NCI-H2227 (cell line): Measurements from ENCODE around the gene TMEM127.
"Not testable (repeated sequence)": the region's sequence is repeated elsewhere in the genome, so short reads cannot be mapped to it uniquely, and the experiment has no call there.

Experiments used
- DNase-seq: peaks from one replicate; lab custom pipeline; 2025; ENCODE audit not compliant: unreplicated experiment; lab: John Stamatoyannopoulos, UW

TMEM127 gene

DNA sequence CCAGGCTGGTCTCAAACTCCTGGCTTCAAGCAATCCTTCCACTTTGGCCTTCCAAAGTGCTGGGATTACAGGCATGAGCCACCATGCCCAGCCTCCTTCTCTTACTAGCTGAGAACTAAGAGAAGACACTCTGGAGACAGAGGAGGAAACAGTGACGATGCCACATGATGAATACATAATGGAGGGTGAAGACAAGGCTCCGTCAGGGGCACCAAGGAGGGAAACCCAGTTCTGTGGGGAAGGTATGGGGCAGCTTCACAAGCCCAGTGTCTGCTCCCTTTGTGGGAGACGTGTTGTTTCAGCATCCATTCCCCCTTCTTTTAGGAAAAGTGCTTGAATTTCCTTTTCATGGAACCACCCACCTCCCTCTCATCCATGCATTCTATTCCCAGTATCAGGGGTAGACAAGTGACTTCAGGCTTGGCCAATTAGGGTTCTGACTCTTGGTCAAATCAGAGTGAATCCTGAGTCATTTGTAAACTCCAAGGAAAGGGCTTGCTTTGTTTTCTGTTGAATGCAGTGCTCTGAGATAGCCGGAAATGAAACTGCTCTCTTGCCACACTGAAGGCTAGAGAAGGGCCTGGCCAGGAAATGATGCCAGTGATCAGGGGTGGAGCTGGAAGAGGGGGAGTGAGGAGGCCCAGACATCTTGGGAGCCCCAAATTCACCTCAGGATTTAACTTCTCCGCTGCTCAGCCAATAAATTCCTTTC, 23.7 kb downstream of the TMEM127 start:
- no peak for DNase-seq

DNA sequence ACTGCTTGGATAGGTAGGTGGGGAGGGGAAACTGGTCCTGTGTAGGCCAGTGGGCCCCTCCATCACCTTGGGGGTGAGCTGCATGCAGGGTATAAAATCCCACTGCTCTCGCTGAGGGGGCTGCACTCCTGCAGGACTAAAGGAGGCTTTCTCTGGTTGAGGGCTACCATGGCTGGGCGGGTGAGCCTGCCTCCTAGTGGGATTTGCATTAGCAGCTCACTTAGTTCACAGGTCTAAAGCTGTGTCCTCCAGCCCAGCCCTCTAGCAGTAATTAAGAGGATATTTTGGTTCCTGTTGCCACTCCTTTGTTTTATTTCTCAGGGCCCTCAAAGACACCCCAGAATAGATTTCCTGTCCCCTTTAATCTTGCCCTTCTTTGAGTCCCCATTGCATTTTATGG, 24.6 kb downstream of the TMEM127 start:
- no peak for DNase-seq

DNA sequence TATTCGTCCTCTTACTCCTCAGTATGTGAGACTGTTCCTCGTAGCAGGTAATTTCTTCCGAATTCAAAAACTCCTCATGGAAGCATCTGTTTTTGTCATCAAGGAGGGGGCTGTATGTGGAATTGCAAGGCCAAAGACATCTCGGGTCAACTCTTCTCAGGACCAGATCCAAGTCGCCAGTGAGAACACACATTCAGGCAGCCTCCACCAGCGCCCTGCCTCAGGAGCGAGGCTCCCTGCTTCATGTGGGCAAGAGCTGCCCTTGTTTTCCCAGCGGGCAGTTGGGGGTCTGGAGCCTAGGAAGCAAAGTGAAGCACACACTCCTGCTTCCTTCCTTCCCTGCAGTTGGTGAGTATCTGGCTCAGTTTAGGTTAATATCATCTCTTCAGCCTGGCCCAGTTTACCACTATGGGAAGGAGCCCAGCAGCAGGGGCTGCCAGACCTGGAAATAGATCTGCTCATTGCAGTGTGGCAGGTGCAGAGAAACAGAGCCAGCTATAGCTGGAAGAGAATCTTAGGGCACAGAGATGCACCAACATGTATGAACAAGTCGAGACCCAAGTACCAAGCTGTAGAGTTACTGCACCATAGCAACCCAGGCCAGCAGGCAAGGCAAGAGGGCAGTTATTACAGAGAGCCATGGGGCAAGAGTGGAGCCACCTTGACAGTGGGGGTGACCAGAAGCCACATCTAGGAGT, 25.3 kb downstream of the TMEM127 start:
- no peak for DNase-seq

DNA sequence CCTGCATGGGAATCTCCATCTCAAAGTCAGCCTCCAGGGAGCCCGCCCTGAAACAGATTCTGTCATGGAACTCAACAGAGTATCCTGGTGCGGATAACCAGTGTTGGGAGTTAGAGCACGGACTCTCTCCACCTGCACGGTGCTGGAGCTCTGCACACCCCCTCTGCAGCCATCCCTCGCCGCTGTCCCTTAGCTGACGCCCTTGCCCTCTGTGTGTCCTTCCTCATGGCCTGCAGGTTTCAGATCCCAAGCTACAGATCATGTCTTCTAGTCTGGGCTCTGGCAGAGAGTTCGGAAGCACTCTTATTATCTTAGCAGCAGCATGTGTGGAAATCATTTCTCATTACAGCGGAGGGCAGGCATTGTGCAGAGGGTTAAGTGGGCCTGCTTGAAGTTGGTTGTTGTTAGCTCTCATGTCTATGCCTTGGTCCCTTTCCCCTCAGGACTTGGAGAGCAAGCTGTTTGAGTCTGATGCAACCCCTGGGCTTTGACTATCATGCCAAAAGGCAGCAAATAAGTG, 26.0 kb downstream of the TMEM127 start:
- peak; percentile 34 for DNase-seq

DNA sequence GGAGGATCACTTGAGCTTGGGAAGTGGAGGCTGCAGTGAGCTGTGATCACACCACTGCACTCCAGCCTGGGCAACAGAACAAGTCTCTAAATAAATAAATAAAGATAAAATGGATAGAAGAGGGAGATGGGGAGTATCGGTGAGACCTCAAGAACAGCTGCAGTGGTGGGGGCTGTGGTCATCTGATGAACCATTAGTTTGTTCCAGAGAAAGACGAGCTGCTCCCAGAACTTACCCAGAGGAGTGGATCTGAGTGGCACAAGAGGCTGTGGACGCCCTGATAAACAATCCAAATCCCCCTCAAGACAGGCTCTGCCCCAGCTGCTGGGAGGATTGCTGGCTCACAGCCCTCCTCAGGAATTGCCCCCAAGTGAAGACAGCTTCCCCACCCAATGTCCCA, 26.7 kb downstream of the TMEM127 start:
- DNase-seq = no peak

DNA sequence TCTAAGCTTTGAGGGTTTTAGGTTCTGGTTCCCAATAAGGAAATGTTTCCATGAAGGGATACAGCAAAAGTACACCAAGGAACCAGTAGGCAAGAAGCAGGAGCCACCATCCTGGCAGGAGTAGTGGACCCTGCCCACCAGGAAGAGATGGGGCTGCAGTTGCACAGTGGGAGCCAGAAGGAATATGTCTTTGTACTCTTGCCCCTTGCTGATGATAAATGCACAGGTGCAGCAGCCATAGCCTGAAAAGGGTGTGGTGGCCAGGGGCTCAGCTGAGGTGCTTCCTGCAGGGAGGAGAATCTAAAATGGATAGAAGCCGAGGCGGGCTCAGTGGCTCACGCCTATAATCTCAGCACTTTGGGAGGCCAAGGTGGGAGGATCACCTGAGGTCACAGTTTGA, 27.5 kb downstream of the TMEM127 start:
- no peak for DNase-seq

DNA sequence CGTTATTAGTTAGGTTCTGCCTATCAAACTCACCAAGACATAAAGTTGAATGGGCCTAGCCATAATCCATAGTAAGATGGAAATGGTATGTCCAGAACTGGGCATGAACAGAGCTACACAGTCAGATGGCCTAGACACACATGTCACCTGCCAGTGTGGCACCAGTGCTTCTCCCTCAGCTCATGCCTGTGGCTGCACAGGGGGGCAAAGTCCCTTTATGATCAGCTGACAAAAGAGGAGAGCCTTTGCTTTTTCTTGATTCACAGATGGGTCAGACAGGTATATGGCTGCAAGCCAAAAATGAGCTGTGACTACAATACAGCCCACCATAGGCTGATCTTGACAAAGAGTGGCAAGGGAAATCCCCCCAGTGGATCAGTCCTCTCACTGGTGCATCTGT, 28.9 kb downstream of the TMEM127 start:
- DNase-seq = no peak

DNA sequence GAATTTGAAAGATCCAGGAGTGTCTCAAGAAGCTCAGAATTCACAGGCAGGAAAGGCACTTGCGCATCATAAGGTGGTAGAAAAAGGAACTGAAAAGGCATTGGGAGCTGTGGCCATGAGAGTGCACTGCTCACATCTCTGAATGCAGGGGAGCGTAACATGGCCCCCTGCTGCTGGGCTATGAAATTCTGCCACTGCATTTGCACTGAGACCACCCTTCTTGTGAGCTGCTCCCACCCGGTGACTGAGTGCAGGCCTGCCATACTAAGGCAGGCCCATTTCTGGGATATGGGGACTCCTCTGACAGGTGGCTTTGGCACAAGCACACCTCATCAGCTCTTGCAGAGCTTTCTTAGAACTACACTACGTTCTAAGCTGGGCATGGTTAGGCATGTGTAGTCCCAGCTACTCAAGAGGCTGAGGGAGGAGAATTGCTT, 31.9 kb downstream of the TMEM127 start:
- no peak for DNase-seq

DNA sequence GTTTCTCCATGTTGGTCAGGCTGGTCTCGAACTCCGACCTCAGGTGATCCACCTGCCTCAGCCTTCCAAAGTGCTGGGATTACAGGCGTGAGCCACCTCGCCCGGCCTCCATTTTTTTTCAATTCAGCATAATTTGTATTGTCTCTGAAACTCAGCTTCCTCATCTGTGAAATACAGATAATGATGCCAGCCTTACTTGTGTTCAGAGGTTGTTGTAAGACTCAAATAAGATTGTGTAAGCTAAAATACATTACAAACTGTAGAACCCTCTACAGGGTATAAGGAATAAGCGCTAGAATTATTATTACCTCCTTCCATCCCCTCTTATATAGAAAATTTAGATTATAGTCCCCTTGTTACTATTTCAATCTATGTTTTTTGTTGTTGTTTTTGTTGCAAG, 32.4 kb downstream of the TMEM127 start:
- no peak for DNase-seq

DNA sequence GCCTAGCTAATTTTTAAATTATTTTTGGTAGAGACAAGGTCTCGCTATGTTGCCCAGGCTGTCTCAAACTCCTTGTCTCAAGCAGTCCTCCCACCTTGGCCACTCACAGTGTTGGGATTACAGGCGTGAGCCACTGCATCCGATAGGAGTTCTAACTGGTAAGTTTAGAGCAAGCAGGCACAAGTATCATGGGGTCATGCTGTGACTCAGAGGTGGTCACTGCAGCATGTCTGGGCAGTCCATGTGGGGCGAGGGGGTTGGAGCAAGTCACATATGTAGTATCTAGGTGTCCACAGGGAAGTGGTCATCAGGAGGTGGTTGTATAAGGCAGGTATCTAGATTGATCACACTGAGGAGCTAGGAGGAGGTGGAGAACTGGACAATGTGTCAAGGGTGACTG, 34.5 kb downstream of the TMEM127 start:
- DNase-seq = no peak

DNA sequence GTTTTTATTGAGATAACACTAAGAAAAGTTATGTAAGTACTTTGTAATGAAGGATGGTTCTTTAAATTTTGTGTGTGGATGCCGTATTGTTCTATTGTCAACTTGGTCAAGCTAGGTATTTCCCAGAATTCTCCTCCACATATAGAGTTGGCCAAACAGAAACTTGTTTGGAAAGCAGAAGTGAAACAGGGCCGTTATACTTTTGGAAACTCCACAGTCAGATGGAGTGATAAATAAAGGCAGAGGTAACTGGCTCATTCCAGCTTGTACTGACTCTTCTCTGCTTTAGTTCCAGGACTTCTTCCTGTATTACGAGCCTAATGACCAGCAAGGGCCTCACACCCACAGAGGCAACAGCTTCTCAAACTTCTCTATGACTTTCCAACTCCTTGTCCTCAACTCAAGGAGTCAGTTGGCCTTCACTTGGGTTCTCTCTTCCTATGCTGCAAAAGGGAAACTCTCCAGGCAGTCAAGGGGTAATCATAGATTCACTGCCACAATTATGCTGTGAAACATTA, 40.7 kb downstream of the TMEM127 start:
- DNase-seq = no peak

DNA sequence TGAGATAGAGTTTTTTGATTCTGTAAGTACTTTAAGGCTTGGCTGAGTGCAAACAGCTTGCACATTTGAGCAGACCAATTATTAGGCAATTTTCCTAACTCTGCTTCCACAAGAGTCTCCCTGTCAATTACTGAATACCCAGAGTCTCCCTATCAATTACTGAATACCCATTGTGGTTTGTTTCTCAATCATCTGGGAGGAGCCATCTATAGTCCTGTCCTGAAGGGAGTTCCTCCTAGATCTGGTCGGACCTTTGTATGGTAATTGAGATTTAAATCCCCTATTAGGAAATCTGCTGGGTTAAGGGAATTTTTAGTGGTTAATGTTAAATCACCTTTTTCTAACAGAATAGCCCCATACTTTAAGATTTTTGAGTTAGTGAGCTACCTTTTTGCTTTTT, 44.7 kb downstream of the TMEM127 start:
- not testable (repeated sequence) for DNase-seq

DNA sequence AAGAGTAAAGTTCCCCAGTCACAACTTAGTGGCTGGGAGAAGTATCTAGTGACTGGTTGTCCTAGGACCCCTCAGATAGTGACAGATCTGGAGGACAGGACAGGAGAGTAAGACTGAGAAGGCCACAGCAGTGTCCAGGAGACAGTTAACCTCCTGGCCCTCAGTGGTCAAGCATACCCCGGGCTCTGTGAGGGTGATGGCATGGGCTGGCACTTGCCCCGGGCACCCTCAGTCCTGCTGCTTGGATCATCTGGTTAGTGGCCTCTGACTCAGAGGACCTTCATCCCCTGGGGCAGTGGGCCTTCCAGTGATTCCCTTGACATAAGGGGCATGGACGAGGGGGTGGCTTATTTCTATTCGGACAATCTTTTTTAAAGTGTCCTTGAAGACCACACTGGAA, 45.8 kb downstream of the TMEM127 start:
- not testable (repeated sequence) for DNase-seq

DNA sequence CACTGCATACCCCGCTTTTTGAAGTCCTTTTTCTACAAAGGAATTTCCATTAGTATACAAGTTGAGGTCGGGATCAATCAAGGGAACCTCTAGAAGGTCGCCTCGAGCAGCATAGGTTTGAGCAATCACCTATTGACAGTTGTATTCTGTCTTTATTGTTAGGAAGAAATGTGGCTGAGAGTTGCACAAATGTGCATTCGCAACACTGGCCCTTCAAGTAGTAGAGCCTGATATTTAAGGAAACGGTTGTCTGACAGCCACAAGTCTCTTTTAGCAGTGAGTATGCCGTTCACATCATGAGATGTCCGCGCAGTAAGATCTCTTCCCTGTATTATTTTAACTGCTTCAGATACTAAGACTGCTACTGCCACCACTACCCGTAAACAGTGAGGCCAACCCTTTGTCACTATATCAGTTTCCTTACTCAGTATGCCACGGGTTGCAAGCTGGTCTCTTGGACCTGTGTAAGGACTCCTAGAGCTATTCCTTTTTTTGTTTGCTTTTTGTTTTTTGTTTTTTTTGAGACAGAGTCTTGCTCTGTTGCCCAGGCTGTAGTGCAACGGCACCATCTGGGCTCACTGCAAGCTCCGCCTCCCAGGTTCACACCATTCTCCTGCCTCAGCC, 47.2 kb downstream of the TMEM127 start:
- DNase-seq = no peak

DNA sequence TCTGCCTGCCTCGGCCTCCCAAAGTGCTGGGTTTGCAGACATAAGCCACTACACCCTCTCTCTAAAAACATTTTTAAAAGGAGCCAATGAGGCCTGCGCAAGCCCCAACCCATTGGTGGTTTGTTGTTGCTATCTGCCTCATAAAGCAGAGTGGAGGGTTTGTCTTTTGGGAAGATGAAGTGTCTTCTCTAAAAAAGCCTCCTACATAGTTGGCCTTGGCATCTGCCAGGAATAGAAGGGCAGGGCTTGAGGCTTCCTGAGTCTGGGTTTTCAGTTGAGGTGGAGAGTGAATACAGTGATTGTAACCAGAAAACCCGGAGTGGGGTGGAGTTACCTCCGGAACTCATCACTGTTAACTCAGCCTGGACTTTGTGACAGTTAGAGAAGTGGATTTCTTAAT, 51.2 kb downstream of the TMEM127 start:
- DNase-seq = no peak

DNA sequence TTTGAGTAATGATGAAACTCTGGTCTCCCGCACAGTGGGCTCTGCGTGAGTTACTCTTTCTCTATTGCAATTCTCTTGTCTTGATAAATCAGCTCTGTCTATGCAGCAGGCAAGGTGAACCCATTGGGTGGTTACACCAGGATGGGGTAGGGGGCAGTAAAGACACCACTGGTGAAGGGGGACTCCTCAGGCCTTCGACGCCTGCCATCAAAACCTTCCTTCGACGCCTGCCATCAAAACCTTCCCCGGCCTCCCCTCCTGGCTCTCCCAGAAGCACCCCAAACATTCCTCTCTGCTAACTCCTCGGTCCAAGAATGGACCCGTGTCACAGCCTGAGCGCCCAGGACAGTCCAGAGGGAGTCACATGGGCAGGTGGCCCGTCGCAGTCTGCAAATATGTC, 52.4 kb downstream of the TMEM127 start:
- no peak for DNase-seq

DNA sequence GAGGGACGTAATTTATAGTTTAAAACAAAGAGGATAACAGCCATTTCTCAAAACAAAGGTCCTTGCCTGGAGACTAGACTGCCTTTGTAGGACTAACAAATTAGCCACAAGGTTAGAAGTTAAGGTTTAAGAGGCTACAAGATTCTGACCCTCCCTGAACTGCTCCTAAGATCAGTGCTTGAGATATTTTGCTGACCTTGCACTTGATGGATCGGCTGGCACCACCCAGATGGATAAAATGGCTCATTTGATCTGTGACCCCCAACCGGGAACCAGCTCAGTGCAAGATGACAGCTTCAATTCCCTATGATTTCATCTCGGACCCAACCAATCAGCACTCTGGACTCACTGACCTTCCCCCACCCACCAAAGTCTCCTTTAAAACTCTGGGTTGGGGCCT, 53.5 kb downstream of the TMEM127 start:
- no peak for DNase-seq

DNA sequence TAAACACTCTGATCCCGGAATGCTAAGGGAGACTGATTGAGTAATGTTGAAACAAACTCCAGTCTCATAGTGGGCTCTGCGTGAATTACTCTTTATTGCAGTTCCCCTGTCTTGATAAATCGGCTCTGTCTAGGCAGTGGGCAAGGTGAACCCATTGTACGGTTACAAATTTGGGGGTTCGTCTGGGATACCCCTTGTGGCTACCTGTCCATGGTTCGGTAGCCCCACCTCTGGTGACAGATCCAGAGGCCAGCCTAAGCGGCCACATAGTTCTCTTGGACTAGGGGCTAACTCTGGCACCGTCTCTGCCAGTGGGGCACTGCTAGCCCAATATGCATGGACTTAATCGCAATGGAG, 56.1 kb downstream of the TMEM127 start:
- DNase-seq = no peak

DNA sequence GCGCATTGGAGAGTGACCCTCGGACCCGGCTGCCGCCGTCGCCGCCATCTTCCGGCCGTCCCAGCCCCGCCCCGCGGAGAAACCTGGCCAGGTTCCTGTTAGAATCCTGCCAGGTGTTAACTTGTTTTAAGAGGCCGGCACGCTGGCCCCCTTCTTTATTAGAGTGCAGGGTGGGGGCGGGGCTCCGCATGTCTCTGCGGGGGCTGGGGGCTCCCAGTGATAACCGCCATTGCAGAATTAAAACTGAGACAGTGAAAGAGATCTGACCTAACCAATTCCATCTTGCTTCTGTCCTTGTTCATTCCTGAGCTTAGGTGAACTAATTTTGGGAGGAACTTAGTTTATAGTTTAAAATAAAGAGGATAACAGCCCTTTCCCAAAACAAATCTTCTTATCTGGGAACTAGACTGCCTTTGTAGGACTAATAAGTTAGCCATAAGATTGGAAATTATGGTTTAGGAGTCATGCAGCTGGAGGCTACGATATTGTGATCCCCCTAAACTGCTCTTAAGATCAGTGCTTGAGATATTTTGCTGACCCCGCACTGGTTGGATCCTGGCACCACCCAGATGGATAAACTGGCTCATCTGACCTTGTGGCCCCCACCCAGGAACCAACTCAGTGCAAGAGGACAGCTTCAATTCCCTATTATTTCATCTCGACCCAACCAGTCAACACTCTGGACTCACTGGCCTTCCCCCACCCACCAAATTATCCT, 56.6 kb downstream of the TMEM127 start:
- DNase-seq = no peak

DNA sequence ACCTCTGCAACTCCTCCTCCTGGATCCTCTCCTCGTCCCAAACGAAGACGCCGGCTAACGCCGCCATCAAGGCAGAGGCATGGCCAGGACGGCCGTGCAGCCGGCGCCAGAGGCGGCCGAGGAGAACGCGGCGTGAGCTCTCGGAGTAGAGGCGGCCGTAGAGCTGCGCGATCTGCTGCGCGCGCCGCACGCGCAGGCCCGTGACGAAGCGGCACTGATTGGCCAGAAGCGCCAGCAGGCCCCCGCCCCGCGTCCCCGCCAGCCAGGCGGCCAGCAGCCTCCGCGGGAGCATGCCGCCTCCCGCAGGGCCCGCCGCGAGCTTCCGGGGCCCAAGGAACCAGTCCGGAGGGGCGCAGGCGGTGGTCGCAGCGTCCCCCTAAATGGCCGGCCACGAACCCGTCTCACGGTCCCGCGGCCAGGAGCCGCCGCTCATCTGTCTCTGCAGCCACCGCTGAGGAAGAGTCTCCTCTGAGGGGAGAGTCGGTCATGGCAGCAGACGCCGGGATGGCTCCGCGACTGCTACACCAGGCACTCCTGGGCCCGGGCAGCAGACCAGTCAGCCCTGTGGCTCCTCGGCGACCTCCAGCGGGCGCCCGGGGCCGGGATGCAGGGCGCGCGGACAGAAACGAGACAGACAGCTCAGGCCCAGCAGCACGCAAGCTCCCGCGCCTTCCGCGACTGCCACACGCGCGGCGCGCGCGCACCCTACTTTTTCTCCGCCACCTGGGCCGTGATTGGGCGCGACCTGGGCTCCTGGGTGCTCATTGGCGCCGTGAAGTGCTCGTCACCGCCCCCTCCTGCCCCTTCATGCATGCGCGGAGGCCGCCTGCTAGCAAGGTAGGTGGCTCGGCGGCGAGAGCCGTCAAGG, 57.4 kb downstream of the TMEM127 start, which contains the start of gene STARD7:
TSS of gene STARD7 (minus strand) at position 685 of the 868 bp plus-strand sequence. CDS start at position 292, 393 bp downstream.
- DNase-seq = peak; percentile 98
